HCT116 (cell line): ENCODE results near the gene CCDC83.
"Not testable (repeated sequence)": the region's sequence is repeated elsewhere in the genome, so short reads cannot be mapped to it uniquely, and the experiment has no call there.

Experiments
- CTCF ChIP-seq, 3 experiments: fragments of 200-600 bp in 1 of 3; sonication (generic) in 1 of 3; IDR thresholded peaks in 2 of 3; conservative IDR thresholded peaks in 1 of 3; 2 replicates each; pipeline ENCODE4 v1.5.1; 2012 to 2017; ENCODE audit warnings: low read depth in 2 of 3, low read length in 2 of 3, antibody characterized with exemption in 1 of 3, borderline replicate concordance in 1 of 3, control low read depth in 1 of 3, mild to moderate bottlenecking in 1 of 3, mixed read lengths in 1 of 3, mixed run types in 1 of 3, moderate library complexity in 1 of 3; ENCODE audit not compliant: insufficient read depth in 1 of 3
- EZH2phosphoT487 ChIP-seq: fragments of 200-600 bp; IDR thresholded peaks from 2 replicates; pipeline ENCODE4 v1.6.1; 2018; ENCODE audit warnings: antibody characterized with exemption, borderline replicate concordance
- MAX ChIP-seq: IDR thresholded peaks from 2 replicates; pipeline ENCODE4 v1.6.1; 2012
- POLR2A ChIP-seq: IDR thresholded peaks from 2 replicates; pipeline ENCODE4 v1.7.0; 2011; ENCODE audit warnings: borderline replicate concordance; ENCODE audit not compliant: insufficient read depth, insufficient read length; ENCODE audit errors: extremely low read depth
- RAD21 ChIP-seq: IDR thresholded peaks from 2 replicates; pipeline ENCODE4 v1.6.1; 2012; ENCODE audit warnings: low read depth, mild to moderate bottlenecking
- REST ChIP-seq: IDR thresholded peaks from 2 replicates; pipeline ENCODE4 v1.6.1; 2012; ENCODE audit warnings: low read depth
- TCF7L2 ChIP-seq: IDR thresholded peaks from 2 replicates; pipeline ENCODE4 v1.7.0; 2011; ENCODE audit warnings: borderline replicate concordance, inconsistent platforms; ENCODE audit not compliant: insufficient read depth, insufficient read length; ENCODE audit errors: extremely low read depth
- ZBTB33 ChIP-seq: IDR thresholded peaks from 2 replicates; pipeline ENCODE4 v1.6.1; 2011; ENCODE audit warnings: mild to moderate bottlenecking, low read length, moderate library complexity; ENCODE audit not compliant: insufficient replicate concordance; ENCODE audit errors: extremely low read depth
- ZFX ChIP-seq: fragments of 450-650 bp; IDR thresholded peaks from 2 replicates; pipeline ENCODE4 v1.6.1; 2017

GRCh38 chr11:85926653-85927214, 71.6 kb downstream of the CCDC83 start:
- TF ChIP-seq RAD21; POLR2A; CTCF (IDR thresholded peaks at IDR 0.05 in 2 of 3, conservative IDR thresholded peaks at IDR 0.05 in 1 of 3; ENCODE audit: borderline replicate concordance in 1 of 3, insufficient read depth in 1 of 3, low read depth in 2 of 3, low read length in 2 of 3); ZBTB33; TCF7L2; MAX; ZFX; EZH2phosphoT487; REST: not testable (repeated sequence)
